Neural crest cell (in vitro differentiated cells): ENCODE measurements around the gene TACC2. TPM values are rescaled to one million over a fixed set of nuclear protein-coding genes. Genes with fewer than 3 reads are reported as not detected.

Experiments
- DNase-seq: peaks from one replicate; pipeline ENCODE4 v3.0.0; 2021; ENCODE audit warnings: low read depth, mixed read lengths, low spot score
- H3K27ac Mint-ChIP-seq: one replicate; pipeline ENCODE4 v1.8.0; 2021; ENCODE audit warnings: mild to moderate bottlenecking, mixed read lengths; ENCODE audit not compliant: unreplicated experiment
- H3K27me3 Mint-ChIP-seq: 2 replicates; pipeline ENCODE4 v1.8.0; 2021; ENCODE audit warnings: low read depth, mild to moderate bottlenecking, mixed read lengths
- H3K36me3 Mint-ChIP-seq: 2 replicates; pipeline ENCODE4 v1.8.0; 2021; ENCODE audit warnings: low read depth, mild to moderate bottlenecking, mixed read lengths
- H3K4me1 Mint-ChIP-seq: 2 replicates; pipeline ENCODE4 v1.8.0; 2021; ENCODE audit warnings: mixed read lengths
- H3K4me3 Mint-ChIP-seq: one replicate; pipeline ENCODE4 v1.8.0; 2021; ENCODE audit warnings: mild to moderate bottlenecking, mixed read lengths
- H3K9me3 Mint-ChIP-seq: 2 replicates; pipeline ENCODE4 v1.8.0; 2021; ENCODE audit warnings: mixed read lengths
- total RNA-seq: library from RNA; stranded (reverse); gene quantifications from 2 replicates; pipeline ENCODE4 v1.2.1, GENCODE V29; 2021
- TF ChIP-seq, protein P1 (sequence below): fragments of 200-600 bp; sonication (generic); conservative IDR thresholded peaks from 2 replicates; pipeline ENCODE4 v1.5.0; 2021; ENCODE audit warnings: antibody characterized with exemption, mild to moderate bottlenecking

TACC2 gene
- total RNA-seq, 1 donor from 2014 or later = 48.2 TPM

GRCh38 chr10:122084286-122085041 is 95.5 kb downstream of the TACC2 start:
- no peak overlapping the region for H3K27ac Mint-ChIP-seq
- TF ChIP-seq, protein P1, sequence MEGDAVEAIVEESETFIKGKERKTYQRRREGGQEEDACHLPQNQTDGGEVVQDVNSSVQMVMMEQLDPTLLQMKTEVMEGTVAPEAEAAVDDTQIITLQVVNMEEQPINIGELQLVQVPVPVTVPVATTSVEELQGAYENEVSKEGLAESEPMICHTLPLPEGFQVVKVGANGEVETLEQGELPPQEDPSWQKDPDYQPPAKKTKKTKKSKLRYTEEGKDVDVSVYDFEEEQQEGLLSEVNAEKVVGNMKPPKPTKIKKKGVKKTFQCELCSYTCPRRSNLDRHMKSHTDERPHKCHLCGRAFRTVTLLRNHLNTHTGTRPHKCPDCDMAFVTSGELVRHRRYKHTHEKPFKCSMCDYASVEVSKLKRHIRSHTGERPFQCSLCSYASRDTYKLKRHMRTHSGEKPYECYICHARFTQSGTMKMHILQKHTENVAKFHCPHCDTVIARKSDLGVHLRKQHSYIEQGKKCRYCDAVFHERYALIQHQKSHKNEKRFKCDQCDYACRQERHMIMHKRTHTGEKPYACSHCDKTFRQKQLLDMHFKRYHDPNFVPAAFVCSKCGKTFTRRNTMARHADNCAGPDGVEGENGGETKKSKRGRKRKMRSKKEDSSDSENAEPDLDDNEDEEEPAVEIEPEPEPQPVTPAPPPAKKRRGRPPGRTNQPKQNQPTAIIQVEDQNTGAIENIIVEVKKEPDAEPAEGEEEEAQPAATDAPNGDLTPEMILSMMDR = no peak
- no peaks in the 10 kb centered on the region for H3K9me3 Mint-ChIP-seq
- no peaks in the 10 kb centered on the region for H3K4me1 Mint-ChIP-seq
- H3K36me3 Mint-ChIP-seq = no peaks in the 10 kb centered on the region
- no peak for DNase-seq
- no peak overlapping the region for H3K4me3 Mint-ChIP-seq
- no peaks in the 10 kb centered on the region for H3K27me3 Mint-ChIP-seq

DNA sequence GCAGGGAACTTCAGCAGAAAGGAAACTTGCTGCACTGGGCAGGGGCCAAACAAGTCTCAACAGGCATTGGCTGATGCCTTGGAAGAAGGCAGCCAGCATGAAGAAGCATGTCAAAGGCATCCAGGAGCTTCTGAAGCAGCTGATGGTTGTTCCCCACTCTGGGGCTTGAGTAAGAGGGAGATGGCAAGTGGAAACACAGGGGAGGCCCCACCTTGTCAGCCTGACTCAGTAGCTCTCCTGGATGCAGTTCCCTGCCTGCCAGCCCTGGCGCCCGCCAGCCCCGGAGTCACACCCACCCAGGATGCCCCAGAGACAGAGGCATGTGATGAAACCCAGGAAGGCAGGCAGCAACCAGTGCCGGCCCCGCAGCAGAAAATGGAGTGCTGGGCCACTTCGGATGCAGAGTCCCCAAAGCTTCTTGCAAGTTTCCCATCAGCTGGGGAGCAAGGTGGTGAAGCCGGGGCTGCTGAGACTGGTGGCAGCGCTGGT is 96.5 kb downstream of the TACC2 start:
- peak overlapping the region; percentile 57 for H3K27ac Mint-ChIP-seq
- TF ChIP-seq, protein P1 = no peak
- no peak overlapping the region for H3K4me3 Mint-ChIP-seq
- H3K4me1 Mint-ChIP-seq = no peaks in the 10 kb centered on the region
- no peak for DNase-seq
- no peaks in the 10 kb centered on the region for H3K27me3 Mint-ChIP-seq
- no peaks in the 10 kb centered on the region for H3K9me3 Mint-ChIP-seq
- no peaks in the 10 kb centered on the region for H3K36me3 Mint-ChIP-seq

GRCh38 chr10:122086416-122087240 is 97.7 kb downstream of the TACC2 start:
- no peak overlapping the region for H3K27ac Mint-ChIP-seq
- H3K4me3 Mint-ChIP-seq = no peak overlapping the region
- H3K27me3 Mint-ChIP-seq = no peaks in the 10 kb centered on the region
- TF ChIP-seq, protein P1 = no peak
- DNase-seq = no peak
- H3K9me3 Mint-ChIP-seq = no peaks in the 10 kb centered on the region
- H3K4me1 Mint-ChIP-seq = no peaks in the 10 kb centered on the region
- no peaks in the 10 kb centered on the region for H3K36me3 Mint-ChIP-seq

- Mint-ChIP-seq H3K27me3 (no peaks in the 10 kb centered on the region), H3K4me3 (no peak overlapping the region), H3K36me3 (no peaks in the 10 kb centered on the region), H3K27ac (no peak overlapping the region), H3K4me1 (no peaks in the 10 kb centered on the region), H3K9me3 (no peaks in the 10 kb centered on the region)
- TF ChIP-seq, protein P1 = no peak
- DNase-seq = no peak
Measured at GRCh38 chr10:122087436-122087835, 98.5 kb downstream of the TACC2 start.

DNA sequence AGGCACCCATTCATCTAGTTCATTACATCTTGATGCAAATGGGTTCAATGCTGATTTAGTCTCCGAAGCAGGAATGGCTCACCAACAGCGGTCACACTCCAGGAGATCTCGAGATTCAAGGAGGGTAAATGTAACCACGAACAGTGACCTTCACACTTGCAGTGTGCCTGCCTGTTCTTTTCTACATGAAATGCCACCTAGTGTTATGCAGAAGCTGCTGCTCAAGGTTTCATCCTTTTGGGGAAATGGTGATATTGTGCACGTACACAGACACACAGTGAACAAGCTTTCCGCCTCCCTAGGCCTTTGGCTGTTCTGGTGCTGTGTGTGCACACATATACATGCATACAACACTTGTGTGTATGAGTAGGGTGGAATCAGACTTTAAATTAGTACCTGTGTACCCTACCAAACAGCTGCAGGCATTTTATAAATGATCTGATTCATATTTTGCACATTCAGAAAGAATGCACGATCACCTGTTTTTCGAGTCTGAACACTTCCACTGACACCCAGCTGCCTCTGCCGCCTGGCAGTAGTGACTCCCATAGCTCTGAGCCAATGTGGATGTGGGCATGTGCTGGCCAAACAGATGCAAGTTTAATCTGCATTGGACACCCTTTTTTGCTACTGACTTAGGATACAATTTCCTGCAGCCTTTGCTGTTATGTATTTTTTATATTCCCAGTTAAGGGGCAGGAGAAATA is 100.5 kb downstream of the TACC2 start:
- no peaks in the 10 kb centered on the region for H3K27me3 Mint-ChIP-seq
- no peak overlapping the region for H3K4me3 Mint-ChIP-seq
- H3K4me1 Mint-ChIP-seq = peaks cover 4% of the 10 kb centered on the region
- H3K27ac Mint-ChIP-seq = no peak overlapping the region
- no peaks in the 10 kb centered on the region for H3K9me3 Mint-ChIP-seq
- TF ChIP-seq, protein P1 = no peak
- no peaks in the 10 kb centered on the region for H3K36me3 Mint-ChIP-seq
- no peak for DNase-seq
